GM12865 (cell line): ENCODE measurements around the gene RAI2.

Source experiments
- DNase-seq: peaks from one replicate; pipeline ENCODE4 v3.0.0; 2010; ENCODE audit warnings: low read depth
- H3K4me3 ChIP-seq: 2 replicates; pipeline ENCODE4 v1.5.1; 2011; ENCODE audit warnings: mild to moderate bottlenecking, low read depth, low read length, control low read depth
- TF ChIP-seq, protein P1 (sequence below): IDR thresholded peaks from 2 replicates; pipeline ENCODE4 v1.5.1; 2011; ENCODE audit warnings: low read length, control low read depth, low read depth, inconsistent platforms; ENCODE audit not compliant: insufficient read depth; ENCODE audit errors: missing control alignments

RAI2 gene

DNA sequence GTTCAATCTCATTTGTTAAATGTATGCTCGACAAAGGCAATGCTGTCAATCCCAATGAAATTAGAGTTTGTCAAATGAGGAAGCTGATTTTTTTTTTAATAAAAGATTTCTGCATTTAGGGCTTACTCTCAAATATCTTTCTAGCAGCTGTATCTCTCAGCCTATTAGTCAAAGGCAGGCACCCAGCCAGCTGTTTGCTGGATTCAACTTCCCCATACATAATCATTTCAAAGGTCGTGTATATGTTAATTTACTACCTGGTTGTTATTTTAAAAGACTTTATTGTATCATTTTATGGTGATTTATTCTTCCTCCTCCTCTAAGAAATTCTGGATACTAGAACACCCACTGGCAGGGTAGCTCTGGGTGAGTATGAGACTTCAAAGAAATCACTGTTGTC lies 27.1 kb downstream of the RAI2 start:
- H3K4me3 ChIP-seq: no peak overlapping the region
- TF ChIP-seq, protein P1, sequence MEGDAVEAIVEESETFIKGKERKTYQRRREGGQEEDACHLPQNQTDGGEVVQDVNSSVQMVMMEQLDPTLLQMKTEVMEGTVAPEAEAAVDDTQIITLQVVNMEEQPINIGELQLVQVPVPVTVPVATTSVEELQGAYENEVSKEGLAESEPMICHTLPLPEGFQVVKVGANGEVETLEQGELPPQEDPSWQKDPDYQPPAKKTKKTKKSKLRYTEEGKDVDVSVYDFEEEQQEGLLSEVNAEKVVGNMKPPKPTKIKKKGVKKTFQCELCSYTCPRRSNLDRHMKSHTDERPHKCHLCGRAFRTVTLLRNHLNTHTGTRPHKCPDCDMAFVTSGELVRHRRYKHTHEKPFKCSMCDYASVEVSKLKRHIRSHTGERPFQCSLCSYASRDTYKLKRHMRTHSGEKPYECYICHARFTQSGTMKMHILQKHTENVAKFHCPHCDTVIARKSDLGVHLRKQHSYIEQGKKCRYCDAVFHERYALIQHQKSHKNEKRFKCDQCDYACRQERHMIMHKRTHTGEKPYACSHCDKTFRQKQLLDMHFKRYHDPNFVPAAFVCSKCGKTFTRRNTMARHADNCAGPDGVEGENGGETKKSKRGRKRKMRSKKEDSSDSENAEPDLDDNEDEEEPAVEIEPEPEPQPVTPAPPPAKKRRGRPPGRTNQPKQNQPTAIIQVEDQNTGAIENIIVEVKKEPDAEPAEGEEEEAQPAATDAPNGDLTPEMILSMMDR: no peak
- DNase-seq: no peak

DNA sequence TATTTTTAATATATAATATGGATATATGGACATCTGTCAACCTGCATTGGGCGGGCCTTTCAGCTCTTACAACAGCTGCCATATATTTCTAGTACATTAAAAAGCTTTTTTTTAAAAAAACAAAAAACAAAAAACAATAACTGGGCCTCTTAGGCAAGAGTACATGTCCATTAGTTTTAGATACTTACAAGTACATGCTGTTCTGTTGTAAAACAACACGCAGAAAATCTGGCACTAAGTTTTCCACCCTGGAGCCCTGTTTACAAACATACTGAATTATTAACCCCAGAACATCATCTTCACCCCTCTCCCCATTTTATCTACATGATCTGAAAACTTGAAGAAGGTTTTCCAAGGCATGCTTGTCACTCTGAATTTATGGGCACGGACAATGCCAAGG lies 29.8 kb downstream of the RAI2 start:
- no peak overlapping the region for H3K4me3 ChIP-seq
- DNase-seq: no peak
- TF ChIP-seq, protein P1: no peak

DNA sequence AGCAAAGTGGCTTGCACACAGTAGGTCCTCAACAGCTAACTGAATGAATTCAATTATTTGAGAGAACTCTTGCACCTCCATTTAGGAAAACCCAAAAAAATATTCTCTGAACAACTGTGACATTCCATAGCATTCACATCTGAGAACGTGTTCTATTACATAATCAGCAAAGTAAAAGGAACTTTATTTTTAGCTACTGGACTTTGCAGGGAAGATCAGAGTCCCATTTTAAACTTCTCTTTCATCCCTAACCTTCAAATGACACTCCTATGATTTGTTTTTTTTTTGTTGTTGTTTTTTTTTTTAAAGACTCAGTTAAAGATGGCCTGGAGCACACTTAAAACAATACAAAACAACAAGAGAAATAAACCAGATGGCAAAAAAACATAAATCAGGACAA lies 30.9 kb downstream of the RAI2 start:
- no peak overlapping the region for H3K4me3 ChIP-seq
- no peak for DNase-seq
- TF ChIP-seq, protein P1: no peak

DNA sequence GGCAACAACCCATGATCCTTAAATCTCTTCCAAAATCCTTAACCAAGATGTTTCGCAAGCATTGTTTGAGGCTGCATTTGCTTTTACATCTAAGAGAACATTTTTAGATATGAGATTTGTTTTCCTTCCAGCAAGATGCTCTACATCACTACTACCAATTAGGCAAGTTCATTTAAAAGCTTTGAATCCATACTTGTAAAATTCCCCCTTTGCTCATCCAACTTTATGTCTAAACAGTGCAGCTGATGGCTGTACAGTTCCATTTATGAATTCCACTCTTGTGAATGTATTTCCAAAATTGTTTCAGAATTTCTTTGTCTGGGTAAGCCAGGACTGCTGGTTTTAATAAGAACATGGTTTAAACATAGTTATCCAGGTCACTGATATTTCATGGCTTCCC lies 31.5 kb downstream of the RAI2 start:
- no peak overlapping the region for H3K4me3 ChIP-seq
- TF ChIP-seq, protein P1: no peak
- DNase-seq: no peak

DNA sequence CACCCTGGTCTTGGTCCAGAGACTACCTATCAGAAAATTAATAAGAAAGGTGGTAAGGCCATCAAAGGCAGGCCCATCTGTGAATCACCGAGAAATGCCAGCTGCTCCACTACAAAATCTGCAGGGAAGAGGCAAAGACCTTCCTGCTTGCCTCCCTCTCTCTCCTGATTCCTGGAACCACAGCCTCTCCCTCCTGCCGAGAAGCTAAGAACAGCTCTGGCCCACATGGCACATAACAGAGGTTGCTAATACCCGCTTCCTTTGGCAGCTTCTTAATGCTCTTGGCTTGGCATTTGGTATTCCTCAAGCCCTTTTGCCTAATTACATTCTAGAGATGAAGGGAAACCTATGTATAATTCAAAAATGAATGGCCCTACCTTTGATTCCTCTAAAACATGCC lies 32.9 kb downstream of the RAI2 start:
- DNase-seq: no peak
- H3K4me3 ChIP-seq: no peak overlapping the region
- TF ChIP-seq, protein P1: no peak

DNA sequence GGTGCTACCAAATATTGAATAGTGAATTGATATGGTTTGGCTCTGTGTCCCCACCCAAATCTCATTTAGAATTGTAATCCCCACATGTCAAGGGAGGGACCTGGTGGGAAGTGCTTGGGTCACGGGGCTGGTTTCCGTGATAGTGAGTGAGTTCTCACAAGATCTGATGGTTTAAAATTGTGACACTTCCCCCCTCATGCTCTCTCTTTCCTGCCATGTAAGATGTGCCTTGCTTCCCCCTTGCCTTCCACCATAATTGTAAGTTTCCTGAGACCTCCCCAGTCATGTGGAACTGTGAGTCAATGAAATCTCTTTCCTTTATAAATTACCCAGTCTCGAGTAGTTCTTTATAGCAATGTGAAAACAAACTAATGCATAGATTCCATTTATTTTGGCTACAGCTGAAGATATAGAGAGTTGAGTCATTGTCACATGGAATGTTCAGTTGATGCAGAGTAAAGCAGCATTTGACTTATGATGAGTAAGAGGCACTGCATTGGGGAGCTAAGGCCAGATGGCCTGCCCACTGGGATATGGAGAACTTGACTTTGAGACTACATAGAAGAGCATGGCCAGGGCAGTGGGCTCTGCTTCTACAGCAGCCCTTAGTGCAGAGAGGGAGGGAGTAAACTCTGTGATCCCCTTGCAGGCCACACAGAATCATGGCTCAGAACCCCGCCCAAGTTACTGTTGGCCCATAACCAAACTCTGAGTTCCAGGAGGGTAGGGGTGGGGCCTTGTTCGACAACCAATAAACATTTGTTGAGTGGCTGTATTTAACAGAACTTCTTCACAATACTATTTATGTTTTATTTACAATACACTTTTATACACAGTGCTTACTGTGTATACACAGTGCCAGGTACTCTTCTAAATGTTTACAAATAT lies 34.2 kb downstream of the RAI2 start:
- no peak for DNase-seq
- TF ChIP-seq, protein P1: no peak

DNA sequence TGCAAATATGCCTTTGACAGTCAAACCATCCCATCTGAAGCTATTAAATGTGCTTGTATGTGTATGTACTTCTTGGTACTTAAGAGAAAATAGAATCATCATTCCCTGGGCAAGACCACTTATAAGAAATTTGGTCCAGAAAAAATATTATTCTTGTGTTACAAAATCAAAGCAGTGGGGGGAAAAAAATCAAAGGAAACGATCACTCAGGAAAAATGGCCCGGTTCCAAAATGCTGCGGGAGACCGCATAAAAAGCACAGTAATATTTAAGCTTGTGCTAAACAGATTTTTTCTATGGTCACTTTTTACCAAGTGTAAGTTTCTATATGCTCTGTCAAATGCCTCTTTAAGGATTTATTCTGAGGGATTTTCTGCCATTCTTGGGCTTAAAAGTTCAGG lies 36.1 kb downstream of the RAI2 start:
- no peak for DNase-seq
- no peak overlapping the region for H3K4me3 ChIP-seq
- TF ChIP-seq, protein P1: no peak

More for the DNA sequence above, 34.2 kb downstream of the RAI2 start:
- H3K4me3 ChIP-seq: no peak overlapping the region
